CD4-positive, CD25-positive, alpha-beta regulatory T cell (primary cell): ENCODE measurements around the gene PRDM10. TPM values are rescaled to one million over a fixed set of nuclear protein-coding genes. Genes with fewer than 3 reads are reported as not detected.
A peak's percentile ranks its signal among the peaks of the same experiment; 100 is the strongest.

Experiments
- ATAC-seq, 2 donors: fragments of 150-1000 bp; cut with Tn5 transposase; one replicate each; pipeline ENCODE4 v1.10.0; 2021; ENCODE audit warnings: low read depth in 2 of 2, moderate number of reproducible peaks in 2 of 2, moderate library complexity in 1 of 2
- DNase-seq, 3 donors: peaks; one replicate each; pipeline versions ENCODE4 v3.0.0 to v3.0.0-alpha.2; 2012 to 2022; ENCODE audit warnings: mixed read lengths in 1 of 3
- H3K27ac ChIP-seq: one replicate; pipeline ENCODE4 v1.7.0; 2013; ENCODE audit warnings: mild to moderate bottlenecking, low read length; ENCODE audit not compliant: insufficient read depth, poor library complexity, severe bottlenecking
- H3K27me3 ChIP-seq: one replicate; pipeline ENCODE4 v1.7.0; 2013; ENCODE audit warnings: low read length; ENCODE audit not compliant: control insufficient read depth, insufficient read depth
- H3K36me3 ChIP-seq: one replicate; pipeline ENCODE4 v1.7.0; 2013; ENCODE audit warnings: mild to moderate bottlenecking, low read length, moderate library complexity; ENCODE audit not compliant: control insufficient read depth, insufficient read depth
- H3K4me1 ChIP-seq: 2 replicates; pipeline ENCODE4 v1.7.0; 2013; ENCODE audit warnings: mild to moderate bottlenecking, low read length; ENCODE audit not compliant: insufficient read depth, control insufficient read depth, poor library complexity, severe bottlenecking
- H3K4me3 ChIP-seq: one replicate; pipeline ENCODE4 v1.7.0; 2013; ENCODE audit warnings: low read depth, mild to moderate bottlenecking, low read length, moderate library complexity
- H3K9me3 ChIP-seq, 2 experiments: 1 replicate in 1 of 2; 2 replicates in 1 of 2; pipeline ENCODE4 v1.7.0; 2013; ENCODE audit warnings: low read length in 2 of 2, mild to moderate bottlenecking in 1 of 2, moderate library complexity in 1 of 2; ENCODE audit not compliant: control insufficient read depth in 2 of 2
- H3K27ac Mint-ChIP-seq, 3 donors: one replicate each; pipeline ENCODE4 v1.8.0; 2020 to 2022; ENCODE audit warnings: mild to moderate bottlenecking in 3 of 3, mixed read lengths in 3 of 3, moderate library complexity in 2 of 3
- H3K27me3 Mint-ChIP-seq: one replicate; pipeline ENCODE4 v1.8.0; 2022; ENCODE audit warnings: mild to moderate bottlenecking, mixed read lengths
- H3K36me3 Mint-ChIP-seq: one replicate; pipeline ENCODE4 v1.8.0; 2020; ENCODE audit warnings: mixed read lengths
- H3K4me1 Mint-ChIP-seq, 4 donors: one replicate each; pipeline ENCODE4 v1.8.0; 2020 to 2022; ENCODE audit warnings: mixed read lengths in 4 of 4, mild to moderate bottlenecking in 1 of 4
- H3K4me3 Mint-ChIP-seq, 4 donors: one replicate each; pipeline ENCODE4 v1.8.0; 2020 to 2022; ENCODE audit warnings: mild to moderate bottlenecking in 4 of 4, mixed read lengths in 4 of 4, moderate library complexity in 3 of 4
- H3K9me3 Mint-ChIP-seq, 7 donors: one replicate each; pipeline ENCODE4 v1.8.0; 2020 to 2022; ENCODE audit warnings: mixed read lengths in 7 of 7, mild to moderate bottlenecking in 3 of 7, moderate library complexity in 2 of 7
- polyA plus RNA-seq, 4 donors: library from polyadenylated mRNA; unstranded; fragments of 300-500 nt; fragmentation: Illumina TruSeq; gene quantifications; one replicate each; pipeline ENCODE4 v1.2.3, GENCODE V29; 2021
- total RNA-seq: library from RNA; stranded (reverse); gene quantifications from one replicate; pipeline ENCODE4 v1.2.3, GENCODE V29; 2022

Gene PRDM10
- total and polyA plus RNA-seq, 5 donors from 2014 or later, result 2.6 to 15.8 (median 2.8) TPM

DNA sequence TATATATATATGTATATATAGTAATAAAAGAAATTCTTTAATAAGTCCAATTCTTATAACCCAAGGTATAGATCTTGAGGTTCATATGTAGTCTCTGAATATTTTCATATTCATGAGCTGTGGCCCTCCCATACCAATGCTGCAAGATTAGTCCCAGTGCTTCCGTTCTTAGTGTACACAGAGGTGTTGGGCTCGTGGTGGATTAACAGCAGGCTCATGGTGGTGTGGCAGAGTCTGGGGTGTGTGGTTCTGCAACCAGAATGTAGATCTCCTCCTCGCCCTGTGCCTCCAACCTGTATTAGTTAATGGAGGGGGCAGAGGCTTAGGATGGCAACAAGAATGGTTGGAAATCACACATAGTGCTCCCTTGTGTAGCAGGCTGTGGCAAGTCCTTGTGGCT lies 16.8 kb downstream of the PRDM10 start:
- H3K27me3 Mint-ChIP-seq, result no peaks in the 10 kb centered on the region
- H3K4me1 Mint-ChIP-seq, result peaks cover 0 to 10% (median 6%) of the 10 kb centered on the region in 4 donors
- ATAC-seq (no peak), DNase-seq (no peak)
- H3K36me3 Mint-ChIP-seq, result no peaks in the 10 kb centered on the region
- Histone ChIP-seq H3K36me3 (peaks cover 2% of the 10 kb centered on the region), H3K27me3 (no peaks in the 10 kb centered on the region), H3K27ac (no peak overlapping the region), H3K4me3 (no peak overlapping the region), H3K4me1 (no peaks in the 10 kb centered on the region), H3K9me3 (no peaks in the 10 kb centered on the region)
- no peak overlapping the region for H3K4me3 Mint-ChIP-seq
- peaks cover 0 to 2% (median 0%) of the 10 kb centered on the region in 7 donors for H3K9me3 Mint-ChIP-seq
- H3K27ac Mint-ChIP-seq, result no peak overlapping the region

DNA sequence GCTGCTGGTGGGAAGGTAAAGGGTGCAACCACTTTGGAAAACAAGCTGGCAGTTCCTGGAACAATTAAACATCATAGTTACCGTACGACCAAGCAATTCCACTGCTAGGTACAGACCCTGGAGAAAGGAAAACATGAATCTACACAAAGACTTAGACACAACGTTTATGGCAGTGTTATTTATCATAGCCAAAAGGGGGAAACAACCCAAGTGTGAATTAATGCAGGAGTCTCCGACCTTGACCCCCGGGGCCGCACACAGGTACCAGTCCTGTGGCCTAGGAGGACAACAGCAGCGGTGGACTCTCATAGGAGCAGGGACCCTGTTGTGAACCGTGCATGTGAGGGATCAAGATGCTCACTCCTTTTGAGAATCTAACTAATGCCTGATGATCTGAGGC lies 22.5 kb downstream of the PRDM10 start:
- H3K36me3 ChIP-seq, result peaks cover 2% of the 10 kb centered on the region
- H3K9me3 Mint-ChIP-seq, result peaks cover 0 to 2% (median 0%) of the 10 kb centered on the region in 7 donors
- H3K9me3 ChIP-seq, result no peaks in the 10 kb centered on the region
- H3K4me3 ChIP-seq, result no peak overlapping the region
- H3K27me3 Mint-ChIP-seq, result no peaks in the 10 kb centered on the region
- no peaks in the 10 kb centered on the region for H3K4me1 ChIP-seq
- H3K4me1 Mint-ChIP-seq, result peaks cover 4 to 9% (median 5%) of the 10 kb centered on the region in 4 donors
- no peak overlapping the region for H3K4me3 Mint-ChIP-seq
- DNase-seq (no peak), ATAC-seq (no peak)
- H3K27ac ChIP-seq, result no peak overlapping the region
- peaks cover 13% of the 10 kb centered on the region for H3K36me3 Mint-ChIP-seq
- H3K27me3 ChIP-seq, result no peaks in the 10 kb centered on the region
- no peak overlapping the region for H3K27ac Mint-ChIP-seq

DNA sequence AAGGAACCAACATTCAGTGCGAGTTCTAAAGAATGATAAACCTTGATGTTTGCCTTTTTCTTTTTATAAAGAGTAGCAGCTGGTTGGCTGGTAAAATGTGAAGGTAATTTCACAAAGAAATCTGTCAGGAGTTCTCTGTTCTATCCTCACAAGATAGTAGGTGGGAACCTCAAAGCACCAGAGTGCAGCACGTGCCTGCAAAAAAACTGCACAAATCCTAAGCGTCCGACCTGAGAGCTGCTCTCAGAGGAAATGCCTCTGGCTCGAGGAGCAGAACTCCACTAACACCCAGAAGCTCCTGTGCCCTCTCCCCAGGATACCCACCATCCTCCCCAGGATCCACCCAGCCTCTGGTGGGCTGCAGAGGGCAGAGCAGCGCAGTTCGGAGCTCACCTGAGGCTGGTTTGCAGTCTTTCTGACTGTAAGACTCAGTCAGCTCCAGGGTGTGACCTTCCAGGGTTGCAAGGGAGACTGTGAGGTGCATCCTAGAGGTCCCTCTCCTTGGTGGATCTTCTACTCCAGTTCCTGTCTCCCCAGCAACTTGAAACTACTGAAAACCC lies 23.5 kb downstream of the PRDM10 start:
- Mint-ChIP-seq H3K36me3 (peaks cover 13% of the 10 kb centered on the region), H3K4me1 (peaks cover 5 to 8% (median 6%) of the 10 kb centered on the region in 4 donors), H3K27ac (peak overlapping the region in 2 of 3 donors; percentile 33 to 62), H3K27me3 (no peaks in the 10 kb centered on the region), H3K9me3 (no peaks in the 10 kb centered on the region), H3K4me3 (no peak overlapping the region)
- ATAC-seq (no peak), DNase-seq (no peak)
- no peaks in the 10 kb centered on the region for H3K36me3 ChIP-seq
- H3K9me3 ChIP-seq, result no peaks in the 10 kb centered on the region
- H3K27me3 ChIP-seq, result no peaks in the 10 kb centered on the region
- H3K27ac ChIP-seq, result no peak overlapping the region
- H3K4me3 ChIP-seq, result no peak overlapping the region
- no peaks in the 10 kb centered on the region for H3K4me1 ChIP-seq

DNA sequence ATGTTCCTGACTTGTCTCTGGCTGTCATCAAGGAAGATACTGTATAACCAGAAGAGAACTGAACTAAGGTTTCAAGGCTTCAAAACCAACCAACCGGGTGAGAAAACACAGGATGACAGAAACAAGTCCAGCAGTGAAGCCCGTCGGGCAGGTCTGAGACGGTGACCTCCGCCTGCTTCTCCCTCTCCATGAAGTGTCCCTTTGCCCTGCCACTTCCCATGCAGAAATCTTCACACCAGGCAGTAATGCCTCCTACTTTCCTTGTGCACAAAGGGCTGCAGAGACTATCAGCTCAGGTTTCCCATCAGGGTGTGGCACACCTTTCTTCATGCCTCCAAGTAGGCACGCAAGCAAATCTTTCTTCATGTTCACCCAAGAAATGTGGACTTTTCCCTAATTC lies 24.2 kb downstream of the PRDM10 start:
- peaks cover 7 to 10% (median 8%) of the 10 kb centered on the region in 4 donors for H3K4me1 Mint-ChIP-seq
- H3K27me3 Mint-ChIP-seq, result no peaks in the 10 kb centered on the region
- DNase-seq (no peak), ATAC-seq (no peak)
- no peaks in the 10 kb centered on the region for H3K4me1 ChIP-seq
- H3K9me3 ChIP-seq, result no peaks in the 10 kb centered on the region
- peaks cover 13% of the 10 kb centered on the region for H3K36me3 Mint-ChIP-seq
- H3K36me3 ChIP-seq, result no peaks in the 10 kb centered on the region
- no peaks in the 10 kb centered on the region for H3K9me3 Mint-ChIP-seq
- no peaks in the 10 kb centered on the region for H3K27me3 ChIP-seq
- H3K4me3 ChIP-seq, result no peak overlapping the region
- H3K27ac Mint-ChIP-seq, result peak overlapping the region; percentile 20 to 62 (median 33)
- H3K4me3 Mint-ChIP-seq, result no peak overlapping the region
- H3K27ac ChIP-seq, result no peak overlapping the region

DNA sequence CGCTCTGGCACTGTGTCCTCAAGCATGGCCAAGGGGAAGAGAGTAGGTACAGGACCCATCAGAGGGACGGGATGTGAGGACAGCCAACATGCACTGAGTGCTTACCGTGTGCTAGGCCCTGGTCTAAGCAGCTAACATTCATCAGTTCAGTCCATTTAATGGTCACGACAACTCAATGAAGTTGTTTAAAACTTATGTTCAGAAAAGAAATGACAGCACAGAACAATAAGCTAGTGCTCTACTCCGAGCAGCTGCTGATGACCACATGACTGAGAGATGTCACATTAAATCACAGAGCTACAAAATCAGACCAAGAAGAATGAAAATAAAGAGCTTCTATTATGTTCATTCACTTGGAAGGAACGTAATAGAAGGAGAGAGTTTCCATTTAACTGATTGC lies 26.3 kb downstream of the PRDM10 start:
- H3K4me3 ChIP-seq, result no peak overlapping the region
- Mint-ChIP-seq H3K4me3 (no peak overlapping the region), H3K4me1 (peaks cover 9 to 15% (median 13%) of the 10 kb centered on the region in 4 donors), H3K9me3 (no peaks in the 10 kb centered on the region), H3K27me3 (no peaks in the 10 kb centered on the region), H3K27ac (no peak overlapping the region), H3K36me3 (peaks cover 18% of the 10 kb centered on the region)
- ATAC-seq (no peak), DNase-seq (no peak)
- no peaks in the 10 kb centered on the region for H3K4me1 ChIP-seq
- no peaks in the 10 kb centered on the region for H3K9me3 ChIP-seq
- no peaks in the 10 kb centered on the region for H3K36me3 ChIP-seq
- H3K27me3 ChIP-seq, result no peaks in the 10 kb centered on the region
- H3K27ac ChIP-seq, result no peak overlapping the region

DNA sequence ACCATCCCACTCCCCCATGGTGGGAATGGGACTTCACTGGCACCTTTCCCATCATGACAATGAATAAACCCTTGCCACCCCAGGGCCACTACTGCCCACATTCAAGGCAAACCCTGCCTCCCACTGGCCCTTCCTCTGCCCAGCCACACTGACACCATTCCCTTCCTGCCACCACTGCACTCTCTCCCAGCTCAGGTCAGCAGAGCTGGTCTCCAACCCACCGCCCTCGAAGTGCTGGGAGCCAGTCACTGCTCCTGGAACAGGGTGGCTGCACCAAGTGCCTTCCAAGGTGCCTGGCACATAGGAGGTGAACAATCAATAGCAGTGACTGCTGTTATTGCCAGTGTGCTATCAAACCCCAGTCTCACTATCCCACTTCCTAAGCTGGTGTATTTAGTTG lies 27.1 kb downstream of the PRDM10 start:
- Histone ChIP-seq H3K27ac (no peak overlapping the region), H3K4me3 (no peak overlapping the region), H3K36me3 (peaks cover 2% of the 10 kb centered on the region), H3K27me3 (no peaks in the 10 kb centered on the region), H3K4me1 (no peaks in the 10 kb centered on the region), H3K9me3 (no peaks in the 10 kb centered on the region)
- Mint-ChIP-seq H3K27me3 (no peaks in the 10 kb centered on the region), H3K27ac (peak overlapping the region in 2 of 3 donors; percentile 23 to 54), H3K36me3 (peaks cover 26% of the 10 kb centered on the region), H3K4me3 (no peak overlapping the region), H3K4me1 (peaks cover 9 to 16% (median 13%) of the 10 kb centered on the region in 4 donors), H3K9me3 (no peaks in the 10 kb centered on the region)
- no peak for DNase-seq
- ATAC-seq, result no peak

- H3K4me3 Mint-ChIP-seq, result no peak overlapping the region
- peaks cover 2% of the 10 kb centered on the region for H3K36me3 ChIP-seq
- H3K36me3 Mint-ChIP-seq, result peaks cover 32% of the 10 kb centered on the region
- H3K27me3 Mint-ChIP-seq, result no peaks in the 10 kb centered on the region
- no peak overlapping the region for H3K4me3 ChIP-seq
- no peaks in the 10 kb centered on the region for H3K9me3 Mint-ChIP-seq
- H3K27me3 ChIP-seq, result no peaks in the 10 kb centered on the region
- no peaks in the 10 kb centered on the region for H3K9me3 ChIP-seq
- no peak for ATAC-seq
- no peak for DNase-seq
- H3K27ac ChIP-seq, result no peak overlapping the region
- H3K27ac Mint-ChIP-seq, result no peak overlapping the region
- H3K4me1 Mint-ChIP-seq, result peaks cover 8 to 15% (median 12%) of the 10 kb centered on the region in 4 donors
- no peaks in the 10 kb centered on the region for H3K4me1 ChIP-seq
These were observed 28.0 kb downstream of the PRDM10 start for GRCh38 chr11:129974672-129975071.

GRCh38 chr11:129974237-129974636 lies 28.4 kb downstream of the PRDM10 start:
- DNase-seq (no peak), ATAC-seq (no peak)
- H3K27me3 Mint-ChIP-seq, result no peaks in the 10 kb centered on the region
- Histone ChIP-seq H3K27ac (no peak overlapping the region), H3K36me3 (peaks cover 2% of the 10 kb centered on the region), H3K9me3 (no peaks in the 10 kb centered on the region), H3K4me1 (no peaks in the 10 kb centered on the region), H3K27me3 (no peaks in the 10 kb centered on the region), H3K4me3 (no peak overlapping the region)
- peaks cover 32% of the 10 kb centered on the region for H3K36me3 Mint-ChIP-seq
- H3K27ac Mint-ChIP-seq, result peak overlapping the region in 1 of 3 donors; percentile 2
- H3K9me3 Mint-ChIP-seq, result no peaks in the 10 kb centered on the region
- no peak overlapping the region for H3K4me3 Mint-ChIP-seq
- H3K4me1 Mint-ChIP-seq, result peaks cover 4 to 15% (median 12%) of the 10 kb centered on the region in 4 donors
